ENCODE results near the gene OR4C12.
"Not testable (repeated sequence)": the region's sequence is repeated elsewhere in the genome, so short reads cannot be mapped to it uniquely, and the experiment has no call there.

Gene OR4C12

DNA sequence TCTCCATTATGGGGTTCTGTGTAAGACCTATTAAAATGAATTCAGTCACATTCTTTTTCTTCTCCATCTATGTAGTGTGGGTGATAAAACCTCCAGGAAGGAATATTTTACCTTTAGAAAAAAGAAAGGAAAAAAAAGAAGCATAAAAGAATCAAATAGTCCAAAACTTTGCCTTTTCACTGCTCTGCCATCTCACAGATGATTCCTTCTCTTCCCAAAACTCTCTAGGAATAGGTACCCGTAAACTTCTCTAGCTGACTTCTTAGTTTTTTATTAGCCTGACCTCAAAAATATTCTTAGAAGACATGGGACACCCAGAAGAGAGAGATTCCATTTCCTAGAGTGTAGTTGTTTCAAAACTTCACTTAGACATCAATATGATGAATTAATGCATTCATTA lies at the start of gene OR4C12:
OR4C12 (minus strand) TSS at position 101 of the 400 bp plus-strand sequence; CDS start at position 67, 34 bp downstream.
- not testable (repeated sequence) for DNase-seq (ENCODE audit: low read depth)

DNA sequence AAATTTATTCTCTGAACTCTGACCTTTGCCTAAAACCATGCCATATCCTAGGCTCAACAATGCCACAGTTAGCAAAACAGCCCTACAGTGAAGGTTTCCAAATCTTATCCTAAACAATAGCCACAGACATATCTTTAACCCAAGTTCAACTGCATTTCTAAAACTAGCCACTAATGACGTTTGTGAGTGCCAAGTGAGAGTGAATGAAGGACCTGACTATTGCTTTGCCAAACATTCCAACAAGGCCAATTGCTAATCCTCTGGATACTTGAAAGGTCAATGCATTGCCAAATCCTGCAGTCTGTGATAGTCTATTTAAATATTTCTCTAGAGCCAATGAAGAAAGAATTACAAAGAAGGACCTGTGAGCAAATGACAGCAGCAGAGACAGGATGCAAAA lies 47.9 kb upstream of the OR4C12 start:
- no peak for DNase-seq (ENCODE audit: low read depth)

DNA sequence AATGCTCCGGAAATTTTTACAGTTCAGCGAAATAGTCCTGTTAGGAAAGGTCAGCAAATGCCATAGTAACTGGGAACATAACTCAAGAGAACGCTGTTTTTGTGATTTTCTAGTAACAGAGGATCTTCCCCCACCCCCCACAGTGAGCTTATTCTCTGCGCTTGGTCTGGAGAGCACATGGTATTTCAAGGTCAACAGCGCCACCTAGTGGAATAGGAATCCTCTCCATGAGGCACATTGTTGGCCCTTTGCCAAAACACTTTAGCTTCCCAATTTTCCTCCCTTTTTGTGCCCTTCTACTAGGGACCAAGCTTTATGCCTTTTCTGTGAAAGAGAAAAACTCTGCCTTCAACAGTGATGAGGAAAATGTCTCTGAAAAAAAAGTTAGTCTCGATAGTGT lies 13.2 kb upstream of the OR4C12 start:
- DNase-seq (ENCODE audit: low read depth): no peak

DNA sequence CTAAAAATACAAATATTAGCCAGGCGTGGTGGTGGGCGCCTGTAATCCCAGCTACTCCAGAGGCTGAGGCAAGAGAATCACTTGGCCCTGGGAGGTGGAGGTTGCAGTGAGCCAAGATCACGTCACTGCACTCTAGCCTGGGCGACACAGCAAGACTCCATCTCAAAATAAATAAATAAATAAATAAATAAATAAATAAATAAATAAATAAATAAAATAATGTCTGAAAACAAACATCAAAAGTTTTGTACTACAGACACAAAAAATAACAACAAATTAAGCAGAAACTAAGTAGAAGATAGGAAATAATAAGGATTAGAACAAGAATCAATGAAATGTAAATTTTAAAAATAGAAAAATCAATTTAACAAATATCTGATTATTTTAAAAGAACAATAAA lies 8.9 kb downstream of the OR4C12 start:
- DNase-seq (ENCODE audit: low read depth): not testable (repeated sequence)

DNA sequence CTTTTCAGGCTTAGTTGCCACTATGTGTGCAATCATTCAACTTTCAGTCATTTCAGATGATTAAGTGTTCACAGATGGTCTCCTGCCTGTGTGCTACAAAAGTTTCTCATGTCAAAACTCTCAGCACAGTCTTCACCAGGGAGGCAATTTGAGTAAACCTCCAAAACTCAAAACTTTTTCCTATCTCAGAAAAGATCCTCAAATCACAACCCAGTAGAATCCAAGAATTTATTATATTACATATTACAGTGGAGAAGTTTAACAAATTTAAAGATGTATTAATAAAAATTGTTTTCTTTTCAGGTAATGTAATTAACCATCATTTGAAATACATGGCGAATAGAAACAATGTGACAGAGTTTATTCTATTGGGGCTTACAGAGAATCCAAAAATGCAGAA lies 30.2 kb downstream of the OR4C12 start, which contains the start of gene OR4C13:
OR4C13 (plus strand) TSS at position 301 of the 400 bp plus-strand sequence; CDS start at position 333, 32 bp downstream.
- DNase-seq (ENCODE audit: low read depth): no peak

DNA sequence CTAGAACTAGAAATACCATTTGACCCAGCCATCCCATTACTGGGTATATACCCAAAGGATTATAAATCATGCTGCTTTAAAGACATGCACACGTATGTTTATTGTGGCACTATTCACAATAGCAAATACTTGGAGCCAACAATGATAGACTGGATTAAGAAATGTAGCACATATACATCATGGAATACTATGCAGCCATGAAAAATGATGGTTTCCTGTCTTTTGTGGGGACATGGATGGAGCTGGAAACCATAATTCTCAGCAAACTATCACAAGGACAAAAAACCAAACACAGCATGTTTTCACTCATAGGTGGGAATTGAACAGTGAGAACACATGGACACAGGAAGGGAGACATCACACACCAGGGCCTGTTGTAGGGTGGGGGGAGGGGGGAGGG lies 33.6 kb downstream of the OR4C12 start:
- not testable (repeated sequence) for DNase-seq (ENCODE audit: low read depth)

Measured in stimulated activated CD8-positive, alpha-beta memory T cell treated with anti-CD3 and anti-CD28 coated beads, Interleukin-7, amount 100 ng/mL, for 24 hours (primary cell).